GM18508 (cell line): Measurements from ENCODE around the gene MAMDC2.
"Not testable (repeated sequence)": the region's sequence is repeated elsewhere in the genome, so short reads cannot be mapped to it uniquely, and the experiment has no call there.

ENCODE experiments used
- ATAC-seq: cut with Tn5 transposase; IDR thresholded peaks from one replicate; pipeline ENCODE4 v1.9.1; 2021; ENCODE audit warnings: moderate number of reproducible peaks; ENCODE audit not compliant: insufficient read depth, unreplicated experiment

The MAMDC2 gene

DNA sequence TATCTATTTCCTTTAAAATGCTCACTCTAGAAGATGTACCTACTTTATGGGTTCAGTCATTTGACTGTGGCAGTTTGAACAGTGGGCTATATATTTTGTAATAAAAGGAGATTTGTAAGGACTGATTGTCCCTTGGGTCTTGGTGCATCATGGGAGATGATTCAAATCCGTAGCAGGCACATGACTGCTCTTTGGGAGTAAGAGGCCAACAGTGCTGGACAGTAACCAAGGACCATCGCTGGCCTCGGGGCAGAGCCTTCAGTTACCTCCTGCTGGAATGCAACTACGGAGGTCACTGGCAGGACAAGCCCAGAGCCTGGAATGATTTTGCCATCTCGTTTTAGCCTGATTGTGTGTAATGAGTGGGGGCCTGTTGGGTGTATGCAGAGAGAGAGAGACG lies 7.0 kb upstream of the MAMDC2 start:
- no peak for ATAC-seq

DNA sequence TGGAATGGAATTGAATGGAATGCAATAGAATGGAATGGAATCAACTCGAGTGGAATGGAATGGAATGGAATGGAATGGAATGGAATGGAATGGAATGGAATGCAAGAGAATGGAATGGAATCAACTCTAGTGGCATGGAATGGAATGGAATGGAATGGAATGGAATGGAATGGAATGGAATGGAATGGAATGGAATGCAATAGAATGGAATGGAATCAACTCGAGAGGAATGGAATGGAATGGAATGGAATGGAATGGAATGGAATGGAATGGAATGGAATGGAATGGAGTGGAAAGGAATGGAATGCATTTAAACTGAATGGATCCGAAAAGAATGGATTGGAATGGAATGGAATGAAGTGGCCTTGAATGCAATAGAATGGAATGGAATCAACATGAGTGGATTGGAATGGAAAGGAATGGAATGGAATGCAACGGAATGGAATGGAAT lies 5.5 kb upstream of the MAMDC2 start:
- ATAC-seq: not testable (repeated sequence)

DNA sequence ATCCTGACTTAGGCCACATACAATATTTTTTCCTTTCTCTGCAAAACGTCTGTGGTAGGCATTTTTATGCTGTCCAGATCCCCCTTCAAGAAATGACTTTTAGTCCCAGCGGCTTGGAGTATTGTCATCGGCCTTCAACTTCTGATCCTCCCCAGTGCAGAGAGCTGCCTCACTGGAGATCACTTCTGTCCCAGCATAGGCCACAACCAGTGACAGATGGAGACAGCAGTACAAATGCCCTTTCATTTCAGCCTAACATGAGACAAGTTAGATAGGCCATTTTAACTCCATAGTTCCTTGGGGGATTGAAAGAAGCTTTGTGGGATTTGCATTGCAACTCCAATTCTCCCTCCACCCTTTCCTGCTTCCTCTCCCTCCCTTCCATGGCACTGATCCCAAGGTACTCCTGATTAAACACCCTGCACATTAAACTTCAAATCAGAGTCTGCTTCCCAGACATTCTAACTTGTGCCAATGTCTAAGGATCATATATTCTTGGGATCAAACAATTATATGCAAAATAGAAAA lies 3.2 kb upstream of the MAMDC2 start:
- no peak for ATAC-seq

DNA sequence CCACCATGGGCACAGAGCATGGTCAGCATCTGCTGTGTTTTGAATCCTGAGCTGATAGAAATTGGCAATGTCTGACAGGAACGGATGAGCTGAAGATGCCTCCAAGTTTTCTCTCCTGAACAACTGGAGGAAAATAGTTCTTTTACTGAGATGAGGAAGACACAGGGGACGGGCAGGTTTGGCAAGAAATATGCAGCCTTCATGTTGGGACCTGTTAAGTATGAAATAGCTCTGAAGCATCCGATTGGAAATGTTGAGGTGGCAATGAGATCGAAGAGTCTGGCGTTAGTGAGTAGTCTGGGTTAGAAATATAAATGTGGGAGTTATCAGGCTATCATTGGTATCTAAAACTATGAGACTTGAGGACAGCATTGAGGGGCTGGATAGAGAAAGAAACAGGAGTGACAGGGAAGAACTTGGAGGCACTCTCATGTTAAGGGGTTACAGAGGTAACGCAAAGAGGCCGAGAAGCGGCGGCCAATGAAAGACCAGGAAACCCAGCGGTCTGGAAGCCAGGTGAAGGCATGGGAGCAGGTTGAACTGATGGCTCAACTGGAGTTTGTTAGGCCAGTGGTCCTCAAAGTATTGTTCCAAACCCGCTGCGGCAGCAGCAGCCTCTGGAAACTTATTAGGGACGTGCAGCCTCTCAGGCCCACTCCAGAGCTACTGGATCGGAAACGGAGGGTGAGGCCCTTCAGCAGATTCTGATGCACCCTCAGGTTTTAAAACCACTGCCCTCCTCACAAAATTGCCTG lies 1.0 kb upstream of the MAMDC2 start:
- ATAC-seq: no peak

DNA sequence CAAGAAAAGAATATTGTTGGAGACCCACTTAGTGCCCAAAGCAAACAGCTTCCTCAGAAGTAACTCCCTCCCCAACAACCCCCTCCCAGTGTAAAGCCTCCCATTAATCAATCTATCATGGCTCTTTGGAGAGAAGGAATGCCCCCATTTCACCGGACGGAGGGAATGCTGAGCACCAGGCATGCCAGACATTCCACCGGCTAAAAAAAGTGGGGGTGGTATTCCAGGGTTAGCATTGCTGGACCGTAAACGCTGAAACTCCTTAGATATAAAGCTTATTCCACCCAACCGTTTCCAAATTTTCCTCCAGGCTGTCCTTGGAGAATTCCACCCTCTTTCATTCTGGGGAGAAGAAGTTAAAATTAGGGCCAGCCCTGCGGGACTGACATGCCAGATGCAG lies 363 bp upstream of the MAMDC2 start:
- no peak for ATAC-seq

DNA sequence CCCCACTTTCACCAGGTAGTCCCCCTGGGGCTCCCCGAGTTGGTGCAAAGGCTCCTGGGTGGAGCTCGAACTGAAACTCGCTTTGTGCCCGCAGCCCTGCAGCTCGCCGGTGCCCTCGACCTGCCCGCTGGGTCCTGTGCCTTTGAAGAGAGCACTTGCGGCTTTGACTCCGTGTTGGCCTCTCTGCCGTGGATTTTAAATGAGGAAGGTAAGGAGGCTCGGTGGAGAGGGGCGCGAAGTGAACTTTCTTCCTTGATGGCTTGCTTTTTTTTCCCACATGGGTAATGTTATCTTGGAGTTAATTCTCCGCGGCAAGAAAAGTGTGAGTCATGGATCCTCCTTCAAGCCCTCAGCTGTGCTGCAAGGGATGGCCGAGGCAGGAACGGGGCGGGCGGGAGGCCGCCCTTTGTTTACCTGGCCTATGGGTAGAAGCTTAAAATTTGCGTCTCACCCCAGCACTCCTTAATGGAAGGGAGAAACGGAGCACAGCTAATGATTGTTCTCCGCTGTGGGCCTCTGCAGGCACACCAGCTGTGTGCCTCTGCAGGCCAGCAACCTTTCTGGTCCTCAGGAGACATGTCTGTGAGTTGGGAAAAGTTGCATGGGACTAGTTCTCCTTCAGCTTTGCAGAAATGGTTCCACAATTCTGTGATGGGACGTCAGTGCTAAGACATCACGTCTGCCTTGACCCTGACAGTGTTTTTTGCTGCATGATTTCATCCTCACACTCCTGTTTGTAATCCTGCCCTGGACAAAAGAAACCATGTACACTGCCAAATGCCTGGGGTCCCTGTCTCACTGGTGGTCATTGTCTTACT lies 1.1 kb downstream of the MAMDC2 start:
- ATAC-seq: no peak

DNA sequence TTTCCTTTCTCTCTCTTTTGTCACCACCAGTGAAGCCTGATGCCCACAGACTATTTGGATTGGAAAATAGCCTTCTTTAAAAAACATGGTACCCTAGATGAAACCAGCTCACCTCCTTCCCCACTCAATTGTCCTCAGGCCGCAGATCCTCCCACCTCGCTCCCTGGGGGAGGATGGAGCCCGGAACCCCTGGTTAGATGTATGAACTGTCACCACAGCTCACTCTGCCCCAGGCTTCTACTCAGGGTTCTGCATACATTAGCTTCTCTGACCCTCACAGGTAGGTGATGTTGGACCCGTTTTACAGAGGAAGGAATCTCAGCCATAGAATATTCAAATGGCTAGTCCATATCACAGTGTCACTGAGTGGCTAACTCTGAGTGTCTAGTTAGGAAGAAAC lies 1.8 kb downstream of the MAMDC2 start:
- ATAC-seq: no peak

DNA sequence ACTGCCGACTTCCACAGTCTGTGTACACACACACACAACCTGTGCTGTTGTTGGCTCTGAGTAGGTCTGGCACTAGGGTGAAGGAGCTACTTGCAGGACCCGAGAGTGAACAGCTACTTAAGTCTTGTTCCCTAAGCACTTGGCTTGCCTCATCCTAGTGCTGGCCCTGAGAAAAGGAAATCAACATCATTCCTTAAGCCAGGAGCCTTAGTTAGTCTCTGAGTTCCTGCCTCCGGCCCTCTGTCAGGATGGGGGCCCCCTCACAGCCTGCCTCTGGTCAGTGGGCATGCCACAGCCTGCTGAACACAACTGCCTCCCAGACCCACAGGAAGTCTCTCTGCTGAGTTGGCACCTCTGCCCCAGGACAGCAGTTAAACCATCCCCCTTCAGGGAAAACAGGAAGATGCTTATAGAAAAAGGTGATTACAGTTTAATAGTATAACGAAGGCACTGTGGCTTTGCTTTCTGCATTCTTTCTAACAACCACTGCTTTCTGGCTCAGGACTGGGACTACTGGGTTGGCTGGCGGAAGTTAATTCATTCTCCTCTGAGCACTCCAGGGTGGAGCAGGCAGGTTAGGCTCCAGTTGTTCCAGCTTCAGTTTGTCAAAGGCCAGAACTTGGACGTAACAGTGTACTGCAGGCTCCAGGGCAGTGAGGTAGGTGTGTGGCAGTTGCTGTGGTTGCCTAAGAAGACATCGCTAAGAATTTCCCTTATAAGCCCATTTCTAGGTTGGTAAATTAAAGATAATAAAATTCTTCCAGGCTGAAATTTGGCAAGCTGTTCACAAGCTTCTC lies 2.8 kb downstream of the MAMDC2 start:
- ATAC-seq: no peak

DNA sequence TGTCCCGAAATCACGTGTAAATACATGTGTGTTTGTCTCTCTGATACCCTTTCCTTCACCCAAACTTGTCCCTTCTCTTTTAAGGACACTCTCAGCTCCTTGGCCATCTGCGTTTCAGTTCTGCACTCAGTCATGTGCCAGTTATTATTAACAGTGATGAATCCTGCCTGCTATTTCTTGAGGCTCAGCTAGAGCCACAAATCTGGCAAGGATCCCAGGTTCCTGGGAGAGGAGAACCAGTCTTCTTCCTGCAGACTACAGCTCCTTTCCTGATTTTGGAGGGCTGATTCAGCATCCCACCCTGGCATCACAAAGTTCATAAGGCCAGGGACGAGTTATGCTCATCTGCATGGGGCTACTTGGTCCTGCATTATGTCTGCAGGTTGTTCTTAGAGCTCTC lies 5.6 kb downstream of the MAMDC2 start:
- no peak for ATAC-seq

DNA sequence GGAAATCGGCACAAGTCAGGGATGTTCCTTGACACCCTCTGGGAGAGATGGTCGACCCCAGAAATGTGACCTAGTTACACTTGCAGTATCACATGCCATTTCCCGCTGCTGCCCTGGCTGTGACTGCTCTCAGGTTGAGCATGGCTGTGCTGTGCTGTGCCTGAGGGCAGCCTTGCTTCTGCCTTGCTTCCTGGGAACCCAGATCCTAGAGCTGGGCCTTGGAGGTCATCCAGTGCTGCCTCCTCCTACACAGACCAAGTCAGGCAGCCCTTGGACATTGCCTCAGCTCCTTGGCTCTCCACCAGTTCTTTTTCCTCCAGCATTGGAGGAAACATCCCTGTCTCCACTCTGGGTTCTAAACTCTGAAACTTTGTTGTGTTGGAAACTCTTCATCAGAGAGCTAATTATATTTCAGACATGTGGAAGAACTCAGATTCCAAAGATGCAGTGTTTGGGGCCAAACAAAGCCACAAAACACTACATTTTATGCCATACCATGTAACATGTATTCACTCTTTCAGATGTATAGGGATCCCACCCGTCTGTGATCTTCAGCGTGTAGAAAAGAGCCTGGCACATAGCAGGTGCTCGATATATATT lies 6.1 kb downstream of the MAMDC2 start:
- ATAC-seq: no peak

DNA sequence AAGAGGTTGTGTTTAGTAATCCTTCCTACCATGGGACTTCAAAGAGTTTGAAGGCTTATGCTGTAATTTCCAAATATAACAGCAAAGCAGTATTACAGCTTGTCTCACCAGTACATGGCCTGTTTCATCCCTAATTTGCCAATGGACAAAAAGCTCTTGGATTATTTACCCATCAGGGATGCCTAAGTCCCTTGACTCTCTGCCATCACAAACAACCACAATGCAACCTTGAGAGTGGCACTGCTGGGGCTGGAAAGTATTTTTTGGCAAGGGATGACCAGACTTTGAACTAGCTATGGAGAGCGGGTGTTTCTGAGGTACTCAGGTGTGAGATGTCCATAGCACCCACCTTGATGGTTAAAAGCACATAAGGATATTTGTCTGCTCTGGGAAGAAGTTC lies 9.1 kb downstream of the MAMDC2 start:
- no peak for ATAC-seq

DNA sequence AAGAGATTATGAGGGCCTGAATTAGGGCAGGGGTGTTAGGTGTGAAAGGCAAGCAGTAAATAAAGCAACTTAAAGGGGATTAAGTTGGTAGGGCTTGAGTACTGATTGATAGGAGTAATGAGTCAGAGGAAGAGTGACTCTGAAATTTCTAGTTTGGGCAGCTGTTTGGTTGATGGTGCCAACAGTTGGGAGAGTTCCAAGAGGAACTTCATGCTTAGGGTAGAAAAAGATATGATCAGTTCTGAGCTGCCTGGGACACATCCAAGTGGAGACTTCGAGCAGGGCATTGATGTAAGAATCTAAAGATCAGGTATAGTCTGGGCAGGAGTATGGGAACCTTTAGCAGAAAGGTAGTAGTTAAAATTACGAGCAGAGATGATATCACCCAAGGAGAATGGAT lies 10.2 kb downstream of the MAMDC2 start:
- no peak for ATAC-seq

DNA sequence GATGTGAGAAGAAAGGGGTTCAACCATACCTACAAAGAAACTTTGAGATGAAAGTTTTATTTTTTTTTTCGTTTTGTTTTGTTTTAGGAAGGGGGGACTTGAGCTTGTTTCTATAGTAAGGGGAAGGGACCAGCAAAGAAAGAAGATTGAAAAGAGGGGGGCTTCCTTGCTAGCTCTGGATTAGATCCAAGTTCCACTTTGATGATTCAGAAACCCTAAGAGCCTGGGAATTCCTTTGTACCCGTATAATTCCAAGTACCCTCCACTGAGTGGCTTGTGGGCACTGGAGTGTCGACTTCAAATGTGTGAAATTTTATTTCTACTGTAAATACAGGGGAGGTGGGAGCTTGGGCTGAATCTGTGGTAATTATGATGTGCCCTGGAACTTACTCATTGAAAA lies 10.9 kb downstream of the MAMDC2 start:
- ATAC-seq: no peak

DNA sequence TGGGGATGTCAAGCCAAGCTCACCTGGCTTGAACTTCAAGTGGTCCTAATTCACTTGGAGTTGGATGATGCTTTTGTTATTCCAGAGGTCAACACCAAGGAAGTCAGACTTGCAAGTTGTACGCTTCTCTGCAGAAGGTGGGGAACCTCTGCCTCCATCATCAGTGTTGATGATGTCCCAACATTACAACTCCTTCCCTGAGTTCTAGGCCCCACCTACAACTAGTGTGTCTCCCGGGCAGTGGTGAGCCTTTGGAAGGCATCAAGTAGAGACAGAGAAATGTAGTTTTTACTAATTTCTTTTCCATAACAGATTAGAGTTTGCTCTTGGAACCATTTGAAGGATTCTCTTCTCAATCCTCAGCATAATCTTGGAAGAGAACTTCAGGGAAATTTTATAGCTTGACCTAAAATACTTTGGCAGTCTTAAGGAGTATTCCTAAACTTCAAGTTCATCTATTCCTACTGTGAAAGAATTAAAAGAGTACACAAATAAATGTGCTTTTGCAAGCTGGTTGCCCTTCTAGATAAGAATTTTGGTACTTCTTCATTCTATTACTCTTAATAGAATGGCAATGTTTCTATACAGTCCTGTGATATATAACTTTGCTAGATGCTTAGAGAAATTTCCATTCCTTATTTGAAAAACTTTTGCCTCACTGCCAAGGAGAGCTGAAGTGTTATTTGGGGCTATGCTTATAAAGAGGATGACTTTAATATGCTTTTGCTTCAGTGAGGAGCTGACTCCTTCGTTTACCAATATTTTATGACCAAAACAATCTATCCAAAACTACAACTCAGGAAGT lies 12.0 kb downstream of the MAMDC2 start:
- ATAC-seq: no peak

DNA sequence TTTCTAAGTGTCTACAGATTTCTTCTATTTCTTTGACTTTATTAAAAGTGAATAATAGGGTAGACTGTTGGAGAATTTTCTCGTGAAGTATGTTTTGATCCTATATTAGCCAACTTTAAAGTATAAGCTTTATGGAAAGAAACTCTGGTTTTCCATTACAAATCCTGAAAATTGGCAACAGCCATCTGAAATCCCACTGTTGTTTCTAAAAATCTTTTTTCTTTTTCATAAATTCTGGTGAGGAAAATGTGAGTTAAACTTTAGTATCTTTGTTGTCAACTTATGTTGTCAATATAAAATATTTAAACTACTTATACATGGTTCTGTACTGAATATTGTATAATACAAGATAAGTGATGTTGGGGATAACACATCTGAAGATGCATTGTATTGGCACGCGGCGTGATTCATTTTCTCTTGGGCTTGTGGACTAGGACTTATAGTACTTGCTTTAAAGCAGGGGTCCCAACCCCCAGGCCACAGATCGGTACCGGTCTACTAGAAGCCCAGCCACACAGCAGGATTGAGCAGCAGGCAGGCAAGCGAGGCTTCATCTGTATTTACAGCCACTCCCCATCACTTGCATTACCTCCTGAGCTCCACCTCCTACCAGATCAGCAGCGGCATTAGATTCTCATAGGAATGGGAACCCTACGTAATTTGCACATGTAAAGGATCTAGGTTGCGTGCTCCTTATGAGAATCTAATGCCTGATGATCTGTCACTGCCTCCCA lies 12.7 kb downstream of the MAMDC2 start:
- ATAC-seq: no peak

DNA sequence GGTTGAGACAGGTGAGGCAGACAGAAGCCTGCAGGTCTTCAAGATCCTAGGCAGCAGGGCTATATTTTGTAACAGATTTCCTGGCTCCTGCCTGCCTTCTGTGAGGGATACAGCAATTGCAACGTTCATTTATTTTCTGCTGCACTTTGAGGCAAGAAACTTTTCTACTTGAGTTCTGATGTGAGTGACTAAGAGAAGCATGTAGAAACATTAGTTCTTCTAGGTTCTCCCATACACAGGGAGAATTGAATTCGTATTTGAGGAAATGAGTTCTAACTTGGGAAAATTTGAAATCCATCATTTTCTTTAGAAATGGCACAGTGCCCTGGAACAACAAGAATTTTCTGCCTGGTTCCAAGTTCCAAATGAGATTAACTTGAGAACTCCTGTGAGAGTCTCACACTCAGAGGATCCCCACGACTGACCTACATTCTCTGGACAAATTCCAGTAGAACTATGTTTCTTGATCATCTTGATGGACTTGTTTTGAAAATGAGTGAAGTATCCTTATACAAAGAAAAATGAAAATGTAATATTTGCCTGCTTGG lies 15.0 kb downstream of the MAMDC2 start:
- ATAC-seq: no peak

DNA sequence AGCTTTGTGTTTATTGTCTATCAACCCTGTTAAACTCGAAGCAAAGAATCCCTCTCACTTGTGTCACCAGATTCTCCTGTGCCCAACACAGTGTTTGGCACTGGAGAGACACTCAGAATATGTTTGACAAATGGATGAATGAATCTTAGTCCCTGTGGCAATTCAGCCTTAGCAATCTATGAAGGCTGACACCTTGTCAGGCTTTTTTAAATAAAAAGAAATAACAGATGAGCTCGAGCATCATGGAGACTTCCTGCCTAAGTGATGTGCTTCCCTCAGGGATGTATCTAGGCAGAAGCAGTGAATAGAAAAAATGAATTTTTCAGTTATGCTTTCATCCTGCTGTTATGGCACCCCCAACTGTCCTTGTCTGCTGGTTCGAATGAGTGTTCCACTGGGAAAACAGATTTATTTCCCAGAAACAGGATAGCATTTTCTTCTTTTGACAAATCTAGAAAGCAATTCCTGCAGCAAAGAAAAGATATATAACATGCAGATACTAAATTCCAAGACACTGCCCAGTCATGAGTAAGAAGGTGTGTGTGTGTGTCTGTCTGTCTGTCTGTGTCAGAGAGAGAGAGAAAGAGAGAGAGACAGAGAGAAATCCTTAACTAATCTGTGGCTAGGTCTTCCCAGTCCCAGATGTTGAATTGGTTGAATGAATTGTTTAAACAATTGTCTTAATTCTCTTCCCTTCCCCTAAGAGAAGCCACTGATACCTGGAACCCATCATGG lies 16.7 kb downstream of the MAMDC2 start:
- no peak for ATAC-seq
